ENCODE measurements around the gene YJEFN3. TPM values are rescaled to one million over a fixed set of nuclear protein-coding genes. Genes with fewer than 3 reads are reported as not detected.

YJEFN3 gene
- total RNA-seq, 1 donor from 2014 or later, result 2.6 TPM

- Histone ChIP-seq H3K9ac (no peak overlapping the region), H3K4me1 (no peaks in the 10 kb centered on the region), H2AFZ (replicated peaks) (no peak overlapping the region), H3K9me3 (ENCODE audit: low read depth) (no peaks in the 10 kb centered on the region), H3K4me3 (no peak overlapping the region), H3F3A (ENCODE audit: low read depth) (no peaks in the 10 kb centered on the region), H3K27me3 (no peaks in the 10 kb centered on the region), H3K27ac (no peak overlapping the region), H3K79me2 (ENCODE audit: low read depth) (peaks cover 12% of the 10 kb centered on the region), H4K20me1 (ENCODE audit: low read depth) (peaks cover 2% of the 10 kb centered on the region), H3K36me3 (no peaks in the 10 kb centered on the region), H3K4me2 (no peak overlapping the region)
- TF ChIP-seq CTCF (IDR thresholded peaks at IDR 0.05) (no peak), EZH2 (IDR thresholded peaks at IDR 0.05) (no peak)
- Mint-ChIP-seq H3K36me3 (peaks cover 25% of the 10 kb centered on the region), H3K27ac (no peak overlapping the region), H3K4me3 (no peak overlapping the region), H3K9me3 (no peaks in the 10 kb centered on the region), H3K4me1 (peaks cover 2% of the 10 kb centered on the region), H3K27me3 (ENCODE audit: insufficient read depth, low read depth) (peaks cover 2% of the 10 kb centered on the region)
- DNase-seq (ENCODE audit: low spot score), result no peak
These were observed 30.3 kb upstream of the YJEFN3 start for GRCh38 chr19:19498255-19498991.

GRCh38 chr19:19499272-19499995, 29.3 kb upstream of the YJEFN3 start:
- Mint-ChIP-seq H3K27ac (no peak overlapping the region), H3K9me3 (no peaks in the 10 kb centered on the region), H3K4me1 (no peaks in the 10 kb centered on the region), H3K4me3 (no peak overlapping the region), H3K36me3 (peaks cover 30% of the 10 kb centered on the region), H3K27me3 (ENCODE audit: insufficient read depth, low read depth) (peaks cover 2% of the 10 kb centered on the region)
- Histone ChIP-seq H3K4me2 (no peak overlapping the region), H3F3A (ENCODE audit: low read depth) (no peaks in the 10 kb centered on the region), H3K36me3 (no peaks in the 10 kb centered on the region), H2AFZ (replicated peaks) (no peak overlapping the region), H3K27me3 (no peaks in the 10 kb centered on the region), H4K20me1 (ENCODE audit: low read depth) (peaks cover 2% of the 10 kb centered on the region), H3K9ac (no peak overlapping the region), H3K9me3 (ENCODE audit: low read depth) (no peaks in the 10 kb centered on the region), H3K27ac (no peak overlapping the region), H3K4me1 (no peaks in the 10 kb centered on the region), H3K4me3 (no peak overlapping the region), H3K79me2 (ENCODE audit: low read depth) (peaks cover 4% of the 10 kb centered on the region)
- TF ChIP-seq CTCF (IDR thresholded peaks at IDR 0.05), result no peak
- TF ChIP-seq EZH2phosphoT487 (IDR thresholded peaks at IDR 0.05), result no peak
- TF ChIP-seq EZH2 (IDR thresholded peaks at IDR 0.05), result no peak
- no peak for DNase-seq (ENCODE audit: low spot score)

GRCh38 chr19:19500975-19501644, 27.6 kb upstream of the YJEFN3 start:
- Histone ChIP-seq H3K9me3 (ENCODE audit: low read depth) (no peaks in the 10 kb centered on the region), H3K4me1 (no peaks in the 10 kb centered on the region), H3K36me3 (no peaks in the 10 kb centered on the region), H3K4me3 (no peak overlapping the region), H3K4me2 (no peak overlapping the region), H4K20me1 (ENCODE audit: low read depth) (peaks cover 2% of the 10 kb centered on the region), H3F3A (ENCODE audit: low read depth) (no peaks in the 10 kb centered on the region), H3K9ac (no peak overlapping the region), H2AFZ (replicated peaks) (no peak overlapping the region), H3K27me3 (no peaks in the 10 kb centered on the region), H3K79me2 (ENCODE audit: low read depth) (no peaks in the 10 kb centered on the region), H3K27ac (no peak overlapping the region)
- H3K27me3 Mint-ChIP-seq (ENCODE audit: insufficient read depth, low read depth), result peaks cover 2% of the 10 kb centered on the region
- H3K4me1 Mint-ChIP-seq, result no peaks in the 10 kb centered on the region
- TF ChIP-seq EZH2 (IDR thresholded peaks at IDR 0.05) (no peak), EZH2phosphoT487 (IDR thresholded peaks at IDR 0.05) (no peak), CTCF (IDR thresholded peaks at IDR 0.05) (no peak)
- no peak for DNase-seq (ENCODE audit: low spot score)
- no peaks in the 10 kb centered on the region for H3K9me3 Mint-ChIP-seq
- H3K36me3 Mint-ChIP-seq, result peaks cover 30% of the 10 kb centered on the region
- no peak overlapping the region for H3K27ac Mint-ChIP-seq
- H3K4me3 Mint-ChIP-seq, result no peak overlapping the region
